ENCODE data around the gene DNMT1.

GRCh38 chr19:10227026-10227971, 32.5 kb upstream of the DNMT1 start:
- TF ChIP-seq TAF1 (IDR thresholded peaks at IDR 0.05; ENCODE audit: low read depth), result no peak
- no peak for TF ChIP-seq EP300 (IDR thresholded peaks at IDR 0.05; ENCODE audit: borderline replicate concordance)
- TF ChIP-seq, protein P1, sequence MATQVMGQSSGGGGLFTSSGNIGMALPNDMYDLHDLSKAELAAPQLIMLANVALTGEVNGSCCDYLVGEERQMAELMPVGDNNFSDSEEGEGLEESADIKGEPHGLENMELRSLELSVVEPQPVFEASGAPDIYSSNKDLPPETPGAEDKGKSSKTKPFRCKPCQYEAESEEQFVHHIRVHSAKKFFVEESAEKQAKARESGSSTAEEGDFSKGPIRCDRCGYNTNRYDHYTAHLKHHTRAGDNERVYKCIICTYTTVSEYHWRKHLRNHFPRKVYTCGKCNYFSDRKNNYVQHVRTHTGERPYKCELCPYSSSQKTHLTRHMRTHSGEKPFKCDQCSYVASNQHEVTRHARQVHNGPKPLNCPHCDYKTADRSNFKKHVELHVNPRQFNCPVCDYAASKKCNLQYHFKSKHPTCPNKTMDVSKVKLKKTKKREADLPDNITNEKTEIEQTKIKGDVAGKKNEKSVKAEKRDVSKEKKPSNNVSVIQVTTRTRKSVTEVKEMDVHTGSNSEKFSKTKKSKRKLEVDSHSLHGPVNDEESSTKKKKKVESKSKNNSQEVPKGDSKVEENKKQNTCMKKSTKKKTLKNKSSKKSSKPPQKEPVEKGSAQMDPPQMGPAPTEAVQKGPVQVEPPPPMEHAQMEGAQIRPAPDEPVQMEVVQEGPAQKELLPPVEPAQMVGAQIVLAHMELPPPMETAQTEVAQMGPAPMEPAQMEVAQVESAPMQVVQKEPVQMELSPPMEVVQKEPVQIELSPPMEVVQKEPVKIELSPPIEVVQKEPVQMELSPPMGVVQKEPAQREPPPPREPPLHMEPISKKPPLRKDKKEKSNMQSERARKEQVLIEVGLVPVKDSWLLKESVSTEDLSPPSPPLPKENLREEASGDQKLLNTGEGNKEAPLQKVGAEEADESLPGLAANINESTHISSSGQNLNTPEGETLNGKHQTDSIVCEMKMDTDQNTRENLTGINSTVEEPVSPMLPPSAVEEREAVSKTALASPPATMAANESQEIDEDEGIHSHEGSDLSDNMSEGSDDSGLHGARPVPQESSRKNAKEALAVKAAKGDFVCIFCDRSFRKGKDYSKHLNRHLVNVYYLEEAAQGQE (IDR thresholded peaks at IDR 0.05; ENCODE audit: low read depth), result no peak
- TF ChIP-seq EGR1 (IDR thresholded peaks at IDR 0.05), result no peak
- TF ChIP-seq FOXM1 (IDR thresholded peaks at IDR 0.05; ENCODE audit: borderline replicate concordance, low read depth), result no peak
- TF ChIP-seq TEAD4 (IDR thresholded peaks at IDR 0.05), result no peak
- TF ChIP-seq MAX (IDR thresholded peaks at IDR 0.05), result no peak
- TF ChIP-seq NFIC (IDR thresholded peaks at IDR 0.05), result no peak
- no peak for TF ChIP-seq TCF12 (IDR thresholded peaks at IDR 0.05; ENCODE audit: low read depth)
- TF ChIP-seq, protein P2, sequence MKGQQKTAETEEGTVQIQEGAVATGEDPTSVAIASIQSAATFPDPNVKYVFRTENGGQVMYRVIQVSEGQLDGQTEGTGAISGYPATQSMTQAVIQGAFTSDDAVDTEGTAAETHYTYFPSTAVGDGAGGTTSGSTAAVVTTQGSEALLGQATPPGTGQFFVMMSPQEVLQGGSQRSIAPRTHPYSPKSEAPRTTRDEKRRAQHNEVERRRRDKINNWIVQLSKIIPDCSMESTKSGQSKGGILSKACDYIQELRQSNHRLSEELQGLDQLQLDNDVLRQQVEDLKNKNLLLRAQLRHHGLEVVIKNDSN (IDR thresholded peaks at IDR 0.05), result no peak
- no peak for TF ChIP-seq YY1 (IDR thresholded peaks at IDR 0.05; ENCODE audit: low read depth)
- no peak for TF ChIP-seq CEBPB (IDR thresholded peaks at IDR 0.05)
- TF ChIP-seq ZBTB7A (IDR thresholded peaks at IDR 0.05; ENCODE audit: low read depth), result no peak
- TF ChIP-seq CREB1 (IDR thresholded peaks at IDR 0.05; ENCODE audit: low read depth), result no peak

Data from Ishikawa (cell line).